HG03097 (cell line): ENCODE measurements around the gene F2RL2.
"Not testable (repeated sequence)": the region's sequence is repeated elsewhere in the genome, so short reads cannot be mapped to it uniquely, and the experiment has no call there.

Source experiments
- ATAC-seq: cut with Tn5 transposase; IDR thresholded peaks from one replicate; pipeline ENCODE4 v1.9.1; 2021; ENCODE audit not compliant: unreplicated experiment, low FRiP score

Gene F2RL2

DNA sequence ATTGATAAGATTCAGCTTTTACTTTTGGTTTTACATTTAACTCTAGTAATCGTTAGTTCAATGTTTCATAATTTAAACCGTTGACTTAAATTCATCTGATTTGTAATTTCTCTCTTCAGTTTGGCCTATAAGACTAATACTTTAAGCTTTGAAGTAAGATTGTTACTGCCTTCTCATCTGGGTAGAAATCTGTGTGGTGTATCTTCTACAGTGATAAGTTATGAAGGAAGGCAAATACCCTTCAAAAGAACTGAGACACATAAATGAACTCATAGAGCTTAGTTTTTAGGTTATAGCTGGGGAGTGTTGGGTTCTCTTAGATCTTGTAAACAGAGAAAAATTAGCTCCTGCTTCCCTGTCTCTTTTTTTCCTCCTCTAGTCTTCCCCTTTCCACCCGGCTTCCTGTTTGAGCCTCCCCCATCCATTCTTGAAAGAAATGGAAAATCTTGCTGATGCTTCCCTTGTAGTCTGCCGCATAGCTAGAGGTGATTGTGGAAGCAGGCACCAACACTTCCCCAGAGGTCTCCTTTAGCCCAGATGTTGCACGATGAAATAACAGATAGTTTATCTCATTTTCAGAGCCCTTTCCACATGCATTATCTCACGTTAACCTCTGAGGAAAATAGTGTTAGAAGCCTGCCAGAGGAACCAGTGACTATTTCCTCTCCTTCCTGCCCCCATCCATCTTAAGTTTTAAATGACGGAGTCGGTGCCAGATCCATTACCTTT lies 2.0 kb upstream of the F2RL2 start:
- ATAC-seq, result no peak

DNA sequence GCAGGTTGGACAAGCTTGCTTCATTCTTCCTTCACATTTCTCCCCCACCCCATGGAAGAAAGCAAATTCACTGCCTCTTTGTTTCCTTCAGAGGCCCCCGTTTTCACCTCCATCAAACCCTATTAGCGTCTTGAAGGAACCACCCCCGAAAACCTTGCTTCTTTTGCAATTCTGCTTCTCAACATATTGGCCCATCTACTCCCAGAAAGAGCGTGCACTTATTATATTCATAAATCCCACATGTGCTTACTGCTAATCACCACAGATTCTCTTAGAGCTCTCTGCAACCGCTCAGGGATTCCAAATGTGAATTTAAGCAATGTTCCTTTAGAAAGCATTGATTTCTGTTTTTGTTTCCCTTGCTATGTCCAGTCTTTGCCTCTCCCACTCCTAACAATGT lies 1.1 kb downstream of the F2RL2 start:
- no peak for ATAC-seq

DNA sequence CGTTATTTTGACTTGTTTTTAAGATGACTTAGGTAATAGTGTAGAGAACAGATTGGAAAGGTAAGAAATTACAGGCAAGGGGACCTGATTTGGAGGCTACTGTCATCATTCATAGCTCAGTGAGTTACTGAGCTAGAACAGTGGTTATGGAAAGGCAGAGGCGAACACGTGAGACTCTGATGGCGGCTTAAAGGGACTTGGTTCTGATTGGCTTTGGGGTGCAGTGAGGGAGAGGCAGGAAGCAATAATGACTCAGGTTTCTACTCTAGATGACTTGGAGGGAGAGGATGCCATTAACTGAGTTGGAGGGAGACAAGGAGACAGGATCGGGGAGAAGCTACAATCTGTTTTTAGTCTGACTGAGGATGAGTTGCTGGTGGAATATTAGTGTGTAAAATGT lies 3.0 kb downstream of the F2RL2 start:
- no peak for ATAC-seq

DNA sequence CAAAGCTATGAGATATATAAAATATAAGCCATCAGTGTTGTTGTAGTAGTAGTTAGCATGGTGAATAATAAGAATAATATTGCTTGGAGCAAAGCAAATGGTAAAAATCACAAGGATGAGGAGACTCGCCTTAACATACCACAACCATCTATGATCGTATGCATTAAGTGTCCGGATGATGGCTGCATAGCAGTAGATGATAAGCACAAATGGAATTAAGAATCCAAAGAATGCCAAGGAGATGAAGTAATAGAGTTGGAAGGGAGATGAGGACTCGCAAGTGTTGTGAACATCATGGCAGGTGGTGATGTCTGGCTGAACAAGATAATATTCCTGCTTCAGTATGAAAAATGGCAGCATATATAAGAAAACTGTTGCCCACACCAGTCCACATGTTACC lies 5.5 kb downstream of the F2RL2 start:
- ATAC-seq, result no peak

DNA sequence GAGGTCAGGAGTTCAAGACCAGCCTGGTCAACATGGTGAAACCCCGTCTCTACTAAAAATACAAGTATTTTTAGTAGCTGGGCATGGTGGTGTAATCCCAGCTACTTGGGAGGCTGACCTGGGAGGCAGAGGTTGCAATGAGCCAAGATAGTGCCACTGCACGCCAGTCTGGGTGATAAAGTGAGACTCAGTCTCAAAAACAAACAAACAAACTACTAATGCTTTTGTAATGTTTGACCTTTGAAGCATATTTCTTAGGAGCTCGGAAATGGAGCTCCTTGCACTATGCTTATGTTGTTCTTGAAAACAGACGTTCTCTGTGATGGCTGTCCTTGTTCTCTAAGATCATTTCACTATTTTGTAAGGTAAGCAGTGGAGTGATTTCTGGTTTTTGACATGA lies 6.0 kb downstream of the F2RL2 start:
- ATAC-seq, result no peak

DNA sequence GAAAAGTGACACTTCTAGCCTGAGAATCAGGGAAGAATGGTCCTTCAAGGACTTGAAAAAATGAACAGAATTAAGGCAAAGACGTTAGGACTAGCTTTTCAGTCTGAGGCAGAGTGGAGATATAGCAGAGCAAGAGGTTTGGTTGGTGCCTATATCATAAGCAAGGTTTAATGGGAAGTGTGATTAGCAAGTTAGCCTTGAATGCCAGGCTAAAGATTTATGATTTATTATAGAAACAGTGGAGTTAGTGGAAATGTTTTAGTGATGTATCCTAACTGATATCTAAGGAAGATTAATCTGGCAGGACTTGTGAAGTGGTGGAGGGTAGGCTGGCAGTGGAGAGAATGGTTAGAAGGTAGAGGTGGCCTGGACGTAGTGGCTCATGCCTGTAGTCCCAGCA lies 7.0 kb downstream of the F2RL2 start:
- no peak for ATAC-seq

DNA sequence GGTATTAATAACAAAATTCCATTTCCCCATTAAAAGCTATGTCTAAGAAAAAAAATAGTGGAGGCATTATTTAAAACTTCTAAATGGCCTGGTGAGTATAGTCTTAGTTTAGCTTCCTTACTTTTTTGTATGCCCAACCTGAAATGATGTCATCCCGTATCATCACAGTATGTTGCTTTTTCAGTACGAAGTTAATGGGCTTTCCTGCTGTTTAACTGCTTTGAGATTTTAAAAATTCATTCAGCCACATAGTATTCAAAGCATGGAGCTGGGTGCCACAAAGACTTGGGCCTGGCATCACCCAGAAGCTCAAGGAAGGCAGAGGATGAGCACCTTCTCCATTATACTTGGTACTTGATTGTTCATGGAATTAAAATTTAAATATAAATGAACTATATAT lies 7.4 kb downstream of the F2RL2 start:
- no peak for ATAC-seq

DNA sequence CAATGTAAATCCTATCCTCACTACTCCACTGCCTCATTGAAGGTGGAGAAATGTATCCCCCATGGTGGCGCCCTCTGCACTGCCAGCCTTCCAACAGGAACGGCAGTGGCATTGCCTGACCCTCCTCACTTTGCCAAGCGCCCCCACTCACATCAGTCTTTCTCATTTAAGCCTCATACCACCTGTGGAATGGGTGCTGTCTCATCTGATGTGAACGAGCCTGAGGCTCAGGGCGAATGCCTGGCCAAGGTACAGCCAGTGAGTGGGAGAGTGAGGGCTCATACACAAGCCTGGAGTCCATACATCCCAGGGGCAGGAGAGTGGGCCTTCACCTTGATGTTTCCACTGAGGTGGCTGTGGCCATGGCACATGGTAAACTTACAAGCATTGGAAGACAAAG lies 10.3 kb downstream of the F2RL2 start:
- no peak for ATAC-seq

DNA sequence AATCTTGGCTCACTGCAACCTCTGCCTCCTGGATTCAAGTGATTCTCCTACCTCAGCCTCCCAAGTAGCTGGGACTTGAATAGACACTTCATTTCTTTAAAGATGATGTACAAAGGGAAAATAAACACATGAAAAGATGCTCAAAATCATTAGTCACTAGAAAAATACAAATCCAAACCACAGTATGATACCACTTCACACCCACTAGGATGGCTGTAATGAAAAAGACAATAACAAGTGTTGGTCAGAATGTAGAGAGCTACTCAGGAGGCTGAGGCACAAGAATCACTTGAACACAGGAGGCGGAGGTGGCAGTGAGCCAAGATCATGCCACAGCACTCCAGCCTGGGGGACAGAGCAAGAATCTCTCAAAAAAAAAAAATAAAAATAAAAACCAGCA lies 13.0 kb downstream of the F2RL2 start:
- no peak for ATAC-seq

DNA sequence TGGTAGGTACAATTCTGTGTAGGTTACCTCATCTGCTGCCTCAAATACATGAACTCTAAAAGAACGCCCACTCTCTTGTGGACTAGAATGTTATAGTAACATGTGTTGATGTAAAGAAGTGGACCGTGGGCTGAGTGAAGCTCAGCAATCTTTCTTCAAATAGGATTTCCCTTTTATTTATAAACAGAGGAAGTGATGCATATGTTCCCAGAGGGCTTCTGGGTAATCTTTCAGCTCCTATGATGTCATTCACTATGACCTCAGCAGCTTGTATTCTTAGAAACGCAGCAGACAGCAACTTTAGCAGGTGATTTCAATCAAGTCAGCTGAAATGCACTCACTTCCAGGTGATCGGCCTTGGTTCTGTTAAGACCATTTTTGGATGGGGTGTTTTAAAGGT lies 14.4 kb downstream of the F2RL2 start:
- ATAC-seq, result no peak

DNA sequence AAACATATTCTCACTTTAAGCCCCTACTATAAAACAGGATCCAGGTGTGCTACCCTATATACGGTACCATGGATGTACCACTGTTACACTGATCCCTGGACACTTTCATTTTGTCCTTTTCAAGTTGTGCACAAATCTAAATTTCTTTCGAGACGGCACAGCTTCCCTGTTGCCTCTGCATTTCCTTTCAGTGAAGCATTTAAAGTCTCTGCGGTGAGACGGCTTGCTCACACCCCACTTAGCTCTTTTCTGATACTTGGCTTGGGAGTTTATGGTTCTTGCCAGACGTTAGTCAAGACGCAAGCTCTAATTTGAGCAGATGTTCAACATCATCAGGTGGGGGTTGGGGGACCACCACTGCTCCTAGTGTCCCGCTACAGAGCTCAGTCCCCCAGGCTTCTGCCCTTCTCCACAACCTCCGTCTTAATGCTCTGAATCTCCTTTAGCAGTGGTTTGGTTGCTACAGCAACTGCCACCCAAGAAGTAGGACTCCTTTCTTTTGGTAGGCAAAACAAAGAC lies 15.8 kb downstream of the F2RL2 start:
- ATAC-seq, result no peak

DNA sequence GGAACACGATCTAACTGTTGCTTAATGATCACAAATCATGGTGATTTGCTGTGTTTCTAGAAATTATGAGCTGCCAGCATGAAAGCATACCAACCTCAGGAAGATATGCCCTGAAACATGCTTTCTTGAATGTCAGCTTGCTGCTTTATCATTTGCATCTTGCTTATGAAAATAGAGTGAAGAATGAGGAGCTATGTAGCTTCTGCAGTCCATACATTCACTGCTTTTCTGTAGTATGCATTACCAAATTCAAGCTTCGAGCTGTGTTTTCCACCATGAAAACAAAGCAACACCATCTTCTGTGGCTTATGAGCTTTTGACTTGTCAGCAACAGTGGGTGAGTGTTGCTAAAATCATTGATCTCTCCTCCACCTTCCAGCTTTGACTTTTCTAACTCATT lies 16.5 kb downstream of the F2RL2 start:
- no peak for ATAC-seq

DNA sequence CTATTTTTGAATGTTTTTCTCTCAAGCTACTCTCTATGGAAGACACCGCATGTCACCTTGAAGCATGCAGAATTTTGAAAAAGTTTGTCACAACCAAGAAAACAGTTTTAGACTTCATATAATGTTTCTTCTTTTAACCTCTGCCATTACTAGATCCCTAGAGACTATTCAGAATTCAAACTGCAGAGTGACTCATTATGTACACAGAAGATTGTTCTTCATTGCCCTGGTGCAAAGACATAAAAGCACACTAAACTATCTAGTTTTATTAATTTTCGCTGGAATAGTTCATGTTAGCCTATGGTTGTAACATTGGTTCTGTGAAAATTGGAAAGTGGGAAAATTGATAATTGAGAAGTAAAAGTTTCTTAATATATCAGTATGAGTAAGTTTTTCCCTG lies 18.4 kb downstream of the F2RL2 start:
- no peak for ATAC-seq

DNA sequence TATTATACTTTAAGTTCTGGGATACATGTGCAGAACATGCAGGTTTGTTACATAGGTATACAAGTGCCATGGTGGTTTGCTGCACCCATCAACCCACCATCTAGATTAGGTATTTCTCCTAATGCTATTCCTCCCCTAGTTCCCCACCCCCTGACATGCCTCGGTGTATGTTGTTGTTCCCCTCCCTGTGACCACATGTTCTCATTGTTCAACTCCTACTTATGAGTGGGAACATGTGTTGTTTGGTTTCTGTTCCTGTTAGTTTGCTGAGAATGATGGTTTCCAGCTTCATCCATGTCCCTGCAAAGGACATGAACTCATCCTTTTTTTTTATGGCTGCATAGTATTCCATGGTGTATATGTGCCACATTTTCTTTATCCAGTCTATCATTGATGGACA lies 19.2 kb downstream of the F2RL2 start:
- ATAC-seq, result not testable (repeated sequence)

DNA sequence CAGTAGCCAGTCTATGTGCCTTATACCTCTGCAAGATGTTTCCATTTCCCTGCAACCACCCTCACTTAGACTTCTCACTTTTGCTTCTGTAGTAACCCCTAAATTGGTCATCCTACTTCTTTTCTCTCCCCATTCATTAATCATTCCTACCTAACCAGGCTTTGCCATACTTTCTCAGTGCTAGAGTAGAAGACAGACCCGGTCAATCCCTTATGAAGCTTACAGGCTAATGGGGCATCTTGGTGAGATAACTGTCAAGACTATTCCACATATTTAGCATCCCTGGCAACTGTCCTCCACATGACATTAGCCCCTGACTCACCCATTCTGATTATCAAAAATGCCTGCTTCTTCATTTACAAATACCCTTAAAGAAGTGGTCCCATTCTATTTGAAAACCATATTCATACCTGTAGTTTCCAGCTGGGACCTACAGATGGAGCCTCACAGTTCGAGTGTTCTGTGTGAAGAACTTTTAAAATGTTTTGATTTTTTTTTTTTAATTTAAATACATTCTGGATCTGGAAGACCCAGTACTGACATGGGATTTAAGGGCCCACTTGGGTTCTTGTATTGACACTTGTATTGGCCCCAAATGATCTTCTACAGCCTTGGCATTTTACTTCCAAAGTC lies 21.0 kb downstream of the F2RL2 start:
- ATAC-seq, result no peak

DNA sequence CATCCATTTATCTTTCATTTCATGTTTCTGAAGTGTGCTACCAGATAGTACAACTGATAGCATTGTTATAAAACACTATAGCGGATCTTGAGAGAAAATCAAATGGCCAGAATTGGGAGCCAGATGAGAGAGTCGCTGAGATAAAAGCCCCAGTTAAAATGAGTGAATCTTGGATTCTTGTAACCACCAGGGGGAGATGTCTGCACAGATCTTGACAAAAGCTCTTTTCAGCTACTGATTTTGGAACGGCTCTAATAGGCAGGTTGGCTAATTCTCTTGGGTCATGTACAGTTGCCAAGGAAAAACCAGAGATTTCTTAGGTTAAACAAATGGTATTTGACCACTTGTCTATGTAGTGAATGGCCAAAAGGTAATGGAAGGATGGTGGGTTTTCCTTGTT lies 21.7 kb downstream of the F2RL2 start:
- ATAC-seq, result no peak

DNA sequence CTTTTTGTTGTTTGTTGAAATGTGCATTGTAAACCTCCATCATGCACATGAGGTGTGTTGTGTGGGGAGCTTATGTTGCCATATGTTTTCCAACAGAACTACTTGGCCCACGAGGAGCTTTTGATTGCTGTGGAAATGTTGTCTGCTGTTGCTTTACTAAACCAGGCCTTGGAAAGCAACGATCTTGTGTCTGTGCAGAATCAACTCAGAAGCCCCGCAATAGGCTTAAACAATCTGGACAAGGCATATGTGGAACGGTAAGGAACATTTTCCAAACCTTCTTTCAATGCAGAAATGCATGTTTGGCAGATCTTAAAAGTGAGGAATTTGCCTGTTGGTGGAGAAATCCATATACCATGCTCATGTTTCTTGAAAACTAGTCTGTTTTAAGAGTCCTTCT lies 22.5 kb downstream of the F2RL2 start:
- no peak for ATAC-seq

DNA sequence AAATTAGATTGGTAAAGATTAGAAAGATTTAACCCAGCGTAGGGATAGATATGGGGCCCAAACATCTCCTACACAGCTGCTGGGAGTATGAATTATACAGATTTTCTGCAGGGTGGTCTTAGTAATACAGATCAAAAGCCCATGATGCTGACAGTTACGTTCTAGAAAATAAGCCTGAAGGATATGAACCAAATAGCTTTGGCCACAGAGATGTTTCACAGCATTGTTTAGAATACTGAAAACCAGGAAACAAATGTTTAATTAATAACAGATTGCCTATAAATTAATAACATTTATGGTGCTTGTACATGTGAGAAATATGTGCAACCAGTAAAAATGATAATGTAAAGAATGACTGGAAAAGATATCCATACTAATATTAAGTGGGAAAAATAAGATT lies 24.7 kb downstream of the F2RL2 start:
- no peak for ATAC-seq

DNA sequence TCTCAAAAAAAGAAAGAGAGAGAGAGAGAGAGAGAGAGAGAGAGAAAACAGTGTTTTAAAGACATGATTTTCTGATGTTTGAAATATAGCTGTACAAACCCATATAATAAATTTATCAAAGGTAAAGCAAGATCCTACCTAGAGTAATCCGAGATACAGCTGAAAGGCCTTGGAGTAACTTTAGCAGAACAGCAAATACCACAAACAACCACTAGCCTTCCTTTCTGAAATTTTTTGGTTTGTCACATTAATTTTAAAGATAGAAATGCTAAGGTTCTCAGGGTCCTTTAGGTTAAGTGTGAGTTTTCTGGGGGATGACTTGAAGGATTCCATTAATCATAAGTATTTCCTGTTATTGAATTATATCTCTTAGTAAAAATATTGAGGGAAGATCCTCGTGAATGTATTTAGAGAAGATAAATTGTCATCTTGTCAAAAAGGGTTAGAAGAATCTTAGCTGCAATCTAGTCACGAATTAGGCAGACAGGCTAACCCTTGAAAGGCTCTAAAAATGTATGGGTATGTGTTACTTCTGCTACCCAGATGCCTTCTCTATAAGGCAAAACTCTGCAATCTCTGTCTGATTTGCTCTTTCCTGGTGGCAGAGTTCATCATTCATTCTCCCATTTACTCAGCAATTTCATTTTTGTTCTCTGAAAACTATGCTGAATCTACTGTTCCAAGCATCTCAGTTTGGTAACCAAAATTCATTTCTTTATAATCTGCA lies 27.3 kb downstream of the F2RL2 start:
- ATAC-seq, result no peak

DNA sequence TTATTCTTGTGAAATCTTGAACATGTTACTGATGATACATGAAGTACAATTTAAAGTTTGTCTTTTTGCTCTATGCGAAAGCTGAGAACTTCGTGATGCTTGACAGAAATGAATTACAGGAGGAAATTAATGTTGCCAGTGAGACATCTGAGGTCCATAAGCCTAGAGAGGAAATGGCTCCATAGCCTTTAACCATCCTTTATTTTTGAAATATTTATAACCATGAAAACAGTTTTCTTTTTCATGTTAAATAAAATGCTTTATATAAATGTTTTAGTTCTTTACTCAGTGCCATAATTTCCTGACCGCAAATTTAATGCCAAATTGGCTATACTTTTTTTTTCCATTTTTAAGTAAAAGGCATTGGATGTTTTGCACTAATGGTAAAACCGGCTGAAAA lies 29.1 kb downstream of the F2RL2 start:
- ATAC-seq, result no peak

DNA sequence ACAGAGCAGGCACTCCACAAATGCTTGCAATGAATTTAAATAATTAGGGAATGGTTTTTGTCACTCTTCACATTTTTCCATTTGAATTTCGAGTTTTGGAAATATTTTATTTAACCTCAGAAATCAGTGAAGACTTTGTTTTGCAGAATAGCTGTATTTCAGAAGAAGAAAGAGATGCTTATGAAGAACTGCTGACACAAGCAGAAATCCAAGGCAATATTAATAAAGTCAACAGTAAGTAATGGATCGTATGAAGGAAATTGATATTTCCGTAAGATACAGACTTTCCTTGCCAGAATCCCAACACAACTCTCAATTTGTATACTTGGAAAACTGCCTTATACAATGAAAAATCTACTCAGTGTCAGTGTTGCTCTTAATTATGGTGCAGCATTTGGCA lies 30.5 kb downstream of the F2RL2 start:
- no peak for ATAC-seq

DNA sequence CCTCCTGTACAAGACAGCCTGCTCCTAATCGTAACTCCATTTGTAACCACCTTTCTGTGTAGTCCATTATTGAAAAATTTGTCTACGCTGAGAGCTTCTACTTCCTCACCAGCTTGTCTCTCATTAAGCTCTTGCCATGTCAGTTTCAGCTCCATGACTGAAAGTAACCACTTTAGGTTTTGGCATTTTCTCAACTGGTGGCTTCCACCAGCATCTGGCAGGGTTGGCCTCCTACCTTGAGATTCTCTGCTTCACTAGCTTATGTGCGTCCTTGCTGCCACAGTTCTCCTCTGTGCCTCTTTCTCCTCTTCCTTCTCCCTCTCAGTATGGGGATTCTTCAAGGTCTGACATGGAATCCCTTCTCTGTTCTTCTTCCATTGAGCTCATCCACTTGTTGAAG lies 31.8 kb downstream of the F2RL2 start:
- no peak for ATAC-seq
